Mammary epithelial cell (primary cell): ENCODE measurements around the gene P2RX1.

Experiments
- CTCF ChIP-seq, 2 donors: IDR thresholded peaks in 1 of 2; conservative IDR thresholded peaks in 1 of 2; 2 replicates each; pipeline ENCODE4 v1.5.1; 2011 to 2012; ENCODE audit warnings: inconsistent platforms in 2 of 2, low read length in 2 of 2, mild to moderate bottlenecking in 2 of 2, control low read depth in 1 of 2, low read depth in 1 of 2; ENCODE audit not compliant: insufficient read depth in 1 of 2; ENCODE audit errors: extremely low read depth in 1 of 2
- EZH2 ChIP-seq: IDR thresholded peaks from 2 replicates; pipeline ENCODE4 v1.6.1; 2012; ENCODE audit warnings: low read length, inconsistent platforms, borderline replicate concordance

DNA sequence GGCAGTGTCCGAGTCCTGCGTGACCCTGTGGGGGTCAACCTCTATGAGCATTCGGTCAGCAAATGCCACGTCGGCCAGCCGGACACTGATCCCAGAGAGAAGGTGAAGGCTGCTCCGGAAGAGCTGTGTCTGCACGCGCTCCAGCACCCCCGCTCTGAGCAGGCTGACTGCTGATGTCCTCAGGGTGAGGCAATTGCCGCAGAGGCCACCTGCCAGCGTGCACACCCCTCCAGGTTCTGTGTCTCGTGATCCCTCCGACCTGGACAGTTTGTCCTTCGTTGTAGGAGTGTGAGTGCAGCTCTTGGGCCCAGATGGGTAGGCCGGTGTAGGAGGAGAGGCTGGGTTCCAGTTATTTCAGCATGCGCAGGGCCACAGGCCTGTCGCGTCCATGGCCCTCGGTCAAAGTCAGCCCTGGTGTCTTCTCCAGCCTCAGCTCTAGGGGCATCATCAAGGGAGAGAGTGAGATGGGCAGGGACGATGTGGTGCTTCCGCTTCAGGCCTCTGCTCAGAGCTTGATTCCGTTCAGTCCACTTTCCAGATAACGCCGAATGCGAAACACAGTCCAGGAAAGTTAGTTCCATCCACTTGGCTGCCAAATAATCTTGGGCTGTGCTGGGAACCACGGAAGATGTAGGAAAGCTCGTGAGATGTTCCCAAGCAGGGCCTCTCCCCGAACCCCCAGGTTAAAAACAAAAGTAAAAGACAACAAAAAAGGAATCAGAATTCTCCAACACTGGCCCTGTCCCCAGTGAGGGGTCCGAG, 55.1 kb downstream of the P2RX1 start:
- no peak for TF ChIP-seq CTCF (conservative IDR thresholded peaks at IDR 0.05 in 1 of 2, IDR thresholded peaks at IDR 0.05 in 1 of 2; ENCODE audit: extremely low read depth in 1 of 2, insufficient read depth in 1 of 2, low read depth in 1 of 2, low read length in 2 of 2)
- TF ChIP-seq EZH2, result no peak
